IMR-90 (cell line): ENCODE data around the gene PPIL6.

Experiments
- BHLHE40 ChIP-seq: fragments of 150-350 bp; IDR thresholded peaks from 2 replicates; pipeline ENCODE4 v1.6.1; 2016; ENCODE audit warnings: mild to moderate bottlenecking, low read depth, low read length
- CEBPB ChIP-seq: IDR thresholded peaks from 2 replicates; pipeline ENCODE4 v1.6.1; 2012; ENCODE audit warnings: low read depth, low read length, improper control_type of control experiment
- CTCF ChIP-seq: conservative IDR thresholded peaks from 2 replicates; pipeline ENCODE4 v1.5.1; 2012; ENCODE audit warnings: mild to moderate bottlenecking, low read depth, low read length, improper control_type of control experiment
- FOS ChIP-seq: fragments of 150-350 bp; IDR thresholded peaks from 2 replicates; pipeline ENCODE4 v1.6.1; 2016; ENCODE audit warnings: low read depth, low read length
- MAFK ChIP-seq: IDR thresholded peaks from 2 replicates; pipeline ENCODE4 v1.6.1; 2012; ENCODE audit warnings: low read depth, low read length, improper control_type of control experiment
- MAZ ChIP-seq: IDR thresholded peaks from 2 replicates; pipeline ENCODE4 v1.6.1; 2012; ENCODE audit warnings: low read depth, mild to moderate bottlenecking, low read length, improper control_type of control experiment, moderate library complexity, borderline replicate concordance
- MXI1 ChIP-seq: IDR thresholded peaks from 2 replicates; pipeline ENCODE4 v1.6.1; 2012; ENCODE audit warnings: low read depth, mild to moderate bottlenecking, low read length, moderate library complexity, borderline replicate concordance
- POLR2A ChIP-seq: IDR thresholded peaks from 2 replicates; pipeline ENCODE4 v1.6.1; 2012; ENCODE audit warnings: mild to moderate bottlenecking, low read depth, low read length
- RAD21 ChIP-seq: IDR thresholded peaks from 2 replicates; pipeline ENCODE4 v1.6.1; 2012; ENCODE audit warnings: low read length, improper control_type of control experiment
- RCOR1 ChIP-seq: IDR thresholded peaks from 2 replicates; pipeline ENCODE4 v1.6.1; 2012; ENCODE audit warnings: mild to moderate bottlenecking, low read length, improper control_type of control experiment; ENCODE audit not compliant: insufficient replicate concordance
- RFX5 ChIP-seq: IDR thresholded peaks from 2 replicates; pipeline ENCODE4 v1.8.0; 2012; ENCODE audit warnings: low read depth, mild to moderate bottlenecking, low read length, moderate library complexity
- SMC3 ChIP-seq: fragments of 150-350 bp; IDR thresholded peaks from 2 replicates; pipeline ENCODE4 v1.6.1; 2016; ENCODE audit warnings: low read depth, mild to moderate bottlenecking, antibody characterized with exemption, low read length, moderate library complexity

GRCh38 chr6:109363753-109364152, 76.7 kb downstream of the PPIL6 start:
- TF ChIP-seq CTCF, result no peak
- TF ChIP-seq MAFK, result no peak
- TF ChIP-seq POLR2A, result no peak
- no peak for TF ChIP-seq BHLHE40
- TF ChIP-seq MXI1, result no peak
- TF ChIP-seq RAD21, result no peak
- no peak for TF ChIP-seq CEBPB
- no peak for TF ChIP-seq SMC3
- TF ChIP-seq RCOR1, result no peak
- no peak for TF ChIP-seq RFX5
- no peak for TF ChIP-seq FOS
- no peak for TF ChIP-seq MAZ
